Suprapubic skin (tissue), 3 donors: ENCODE data around the gene TAC3.

Experiments used
- POLR2AphosphoS5 ChIP-seq, 3 donors: sonication (generic); formaldehyde crosslinking; IDR thresholded peaks; one replicate each; pipeline ENCODE4 v1.6.1; 2017; ENCODE audit warnings: antibody characterized with exemption in 3 of 3
- TF ChIP-seq, protein P1 (sequence below), 2 donors: fragments of 200-600 bp in 1 of 2; fragments of 450-650 bp in 1 of 2; sonication (generic) in 1 of 2; IDR thresholded peaks; one replicate each; pipeline ENCODE4 v1.5.1; 2016 to 2019; ENCODE audit warnings: antibody characterized with exemption in 2 of 2, mild to moderate bottlenecking in 1 of 2, moderate library complexity in 1 of 2

DNA sequence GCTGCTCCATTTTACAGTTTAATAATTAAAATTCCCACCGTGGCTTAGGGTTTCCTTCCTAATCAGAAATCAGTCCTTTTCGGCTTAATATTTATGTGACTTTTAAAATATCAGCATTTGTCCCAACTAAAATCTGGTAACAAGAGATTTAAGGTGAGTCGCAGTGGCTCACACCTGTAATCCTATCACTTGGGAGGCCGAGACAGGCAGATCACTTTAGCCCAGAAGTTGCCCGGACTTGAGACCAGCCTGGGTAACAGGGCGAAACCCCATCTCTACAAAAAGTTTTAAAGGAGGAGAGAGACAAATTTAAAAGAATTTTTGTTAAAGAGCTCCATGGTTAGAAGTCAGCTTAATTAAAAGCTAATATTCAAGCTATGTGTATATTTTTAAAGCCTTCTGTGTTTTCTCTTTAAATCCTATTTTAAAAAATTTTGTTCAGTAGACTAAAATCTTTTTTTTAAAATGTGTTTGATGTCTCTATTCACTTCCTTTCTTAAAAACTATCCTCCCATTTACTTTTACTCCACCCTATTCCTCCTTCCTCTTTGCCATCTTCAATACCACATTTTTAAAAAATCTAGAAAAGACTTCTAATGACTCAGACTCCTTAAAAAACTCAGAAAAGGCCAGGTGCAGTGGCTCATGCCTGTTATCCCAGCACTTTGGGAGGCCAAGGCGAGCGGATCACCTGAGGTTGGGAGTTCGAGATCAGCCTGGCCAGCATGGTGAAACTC, 3.8 kb upstream of the TAC3 start:
- TF ChIP-seq, protein P1, sequence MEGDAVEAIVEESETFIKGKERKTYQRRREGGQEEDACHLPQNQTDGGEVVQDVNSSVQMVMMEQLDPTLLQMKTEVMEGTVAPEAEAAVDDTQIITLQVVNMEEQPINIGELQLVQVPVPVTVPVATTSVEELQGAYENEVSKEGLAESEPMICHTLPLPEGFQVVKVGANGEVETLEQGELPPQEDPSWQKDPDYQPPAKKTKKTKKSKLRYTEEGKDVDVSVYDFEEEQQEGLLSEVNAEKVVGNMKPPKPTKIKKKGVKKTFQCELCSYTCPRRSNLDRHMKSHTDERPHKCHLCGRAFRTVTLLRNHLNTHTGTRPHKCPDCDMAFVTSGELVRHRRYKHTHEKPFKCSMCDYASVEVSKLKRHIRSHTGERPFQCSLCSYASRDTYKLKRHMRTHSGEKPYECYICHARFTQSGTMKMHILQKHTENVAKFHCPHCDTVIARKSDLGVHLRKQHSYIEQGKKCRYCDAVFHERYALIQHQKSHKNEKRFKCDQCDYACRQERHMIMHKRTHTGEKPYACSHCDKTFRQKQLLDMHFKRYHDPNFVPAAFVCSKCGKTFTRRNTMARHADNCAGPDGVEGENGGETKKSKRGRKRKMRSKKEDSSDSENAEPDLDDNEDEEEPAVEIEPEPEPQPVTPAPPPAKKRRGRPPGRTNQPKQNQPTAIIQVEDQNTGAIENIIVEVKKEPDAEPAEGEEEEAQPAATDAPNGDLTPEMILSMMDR (IDR thresholded peaks at IDR 0.05) = no peak
- TF ChIP-seq POLR2AphosphoS5 (IDR thresholded peaks at IDR 0.05) = no peak
